GM12878 (cell line): Measurements from ENCODE around the gene SYCP3. TPM values are rescaled to one million over a fixed set of nuclear protein-coding genes. Genes with fewer than 3 reads are reported as not detected.

ENCODE experiments used
- ATAC-seq: fragments of 200-7000 bp; cut with Tn5 transposase; 3 replicates; pipeline ENCODE4 v1.9.1; 2020; ENCODE audit warnings: mild to moderate bottlenecking, moderate library complexity
- BruUV-seq: library from RNA; stranded (reverse); fragments of 400-500 nt; replicated peaks from 2 replicates; lab custom pipeline; 2021; lab: Mats Ljungman, UMichigan
- CTCF ChIA-PET: fragments of 300-600 bp; sonication (Branson Sonifier 250); formaldehyde crosslinking; extraction: SDS; loops from one replicate; lab custom pipeline; 2021; ENCODE audit warnings: inconsistent platforms; lab: Yijun Ruan, JAX
- POLR2A ChIA-PET: fragments of 350-600 bp; formaldehyde crosslinking; extraction: SDS; loops from one replicate; lab custom pipeline; 2021; ENCODE audit warnings: inconsistent platforms; lab: Charles Lee
- RAD21 ChIA-PET: fragments of 300-600 bp; sonication (Branson Sonifier 250); formaldehyde crosslinking; loops from one replicate; lab custom pipeline; 2023; ENCODE audit warnings: antibody characterized with exemption; ENCODE audit not compliant: unreplicated experiment; lab: Charles Lee
- SMC1A ChIA-PET: fragments of 300-600 bp; sonication (Branson Sonifier 250); formaldehyde crosslinking; loops from one replicate; lab custom pipeline; 2023; ENCODE audit not compliant: unreplicated experiment, uncharacterized antibody; lab: Charles Lee
- DNase-seq: peaks from one replicate; pipeline ENCODE4 v3.0.0-alpha.2; 2011; ENCODE audit warnings: low read depth, low spot score
- FAIRE-seq: peaks from 3 replicates; lab custom pipeline; 2011; peaks lifted over from hg19 to GRCh38; lab: Jason Lieb, UNC
- H2AFZ ChIP-seq: 2 replicates; pipeline ENCODE4 v1.6.0; 2011; ENCODE audit warnings: low read depth, low read length, control low read depth; ENCODE audit not compliant: control insufficient read depth
- H3K27ac ChIP-seq: 2 replicates; pipeline ENCODE4 v1.5.1; 2011; ENCODE audit warnings: control low read depth; ENCODE audit not compliant: control insufficient read depth, insufficient read depth
- H3K27me3 ChIP-seq, 2 experiments: replicated peaks in 1 of 2; 2 replicates each; pipeline versions ENCODE4 v1.6.0 to v1.6.1; 2011; ENCODE audit warnings: low read length in 1 of 2; ENCODE audit not compliant: control insufficient read depth in 2 of 2, insufficient read depth in 2 of 2
- H3K36me3 ChIP-seq, 2 experiments: 2 replicates each; pipeline ENCODE4 v1.5.1; 2011; ENCODE audit warnings: low read length in 1 of 2; ENCODE audit not compliant: control insufficient read depth in 2 of 2, insufficient read depth in 2 of 2
- H3K4me1 ChIP-seq: 2 replicates; pipeline ENCODE4 v1.6.1; 2011; ENCODE audit warnings: mild to moderate bottlenecking, low read length, moderate library complexity, mixed read lengths; ENCODE audit not compliant: control insufficient read depth, insufficient read depth
- H3K4me2 ChIP-seq: 2 replicates; pipeline ENCODE4 v1.6.0; 2011; ENCODE audit warnings: control low read depth; ENCODE audit not compliant: control insufficient read depth, insufficient read depth
- H3K4me3 ChIP-seq: fragments of 200-600 bp; sonication (generic); 2 replicates; pipeline ENCODE4 v1.5.1; 2016
- H3K79me2 ChIP-seq: 2 replicates; pipeline ENCODE4 v1.6.0; 2011; ENCODE audit warnings: low read length; ENCODE audit not compliant: control insufficient read depth, insufficient read depth
- H3K9ac ChIP-seq: 2 replicates; pipeline ENCODE4 v1.8.0; 2011; ENCODE audit warnings: low read length, control low read depth, mixed read lengths; ENCODE audit not compliant: control insufficient read depth, insufficient read depth
- H3K9me3 ChIP-seq: replicated peaks from 3 replicates; pipeline ENCODE4 v1.5.1; 2011; ENCODE audit warnings: mild to moderate bottlenecking, low read length; ENCODE audit not compliant: control insufficient read depth, insufficient read depth
- H4K20me1 ChIP-seq: 2 replicates; pipeline ENCODE4 v1.6.0; 2011; ENCODE audit not compliant: control insufficient read depth, insufficient read depth
- BMI1 ChIP-seq: fragments of 450-650 bp; IDR thresholded peaks from 2 replicates; pipeline ENCODE4 v1.6.1; 2016; ENCODE audit warnings: mild to moderate bottlenecking, moderate library complexity, borderline replicate concordance
- E4F1 ChIP-seq: fragments of 450-650 bp; IDR thresholded peaks from 2 replicates; pipeline ENCODE4 v1.6.1; 2018; ENCODE audit warnings: borderline replicate concordance, mild to moderate bottlenecking; ENCODE audit not compliant: partially characterized antibody
- GATAD2B ChIP-seq: fragments of 450-650 bp; conservative IDR thresholded peaks from 2 replicates; pipeline ENCODE4 v1.6.1; 2017; ENCODE audit warnings: low read depth, mild to moderate bottlenecking, moderate library complexity
- HDGF ChIP-seq: fragments of 450-650 bp; IDR thresholded peaks from 2 replicates; pipeline ENCODE4 v1.6.1; 2016; ENCODE audit warnings: antibody characterized with exemption
- IKZF1 ChIP-seq: fragments of 450-650 bp; conservative IDR thresholded peaks from 2 replicates; pipeline ENCODE4 v1.6.1; 2017; ENCODE audit warnings: antibody characterized with exemption, mild to moderate bottlenecking
- IKZF2 ChIP-seq, 2 experiments: fragments of 450-650 bp; IDR thresholded peaks; 2 replicates each; pipeline ENCODE4 v1.6.1; 2017; ENCODE audit warnings: mild to moderate bottlenecking in 2 of 2, moderate library complexity in 2 of 2
- MYB ChIP-seq: fragments of 150-350 bp; IDR thresholded peaks from 2 replicates; pipeline ENCODE4 v1.6.1; 2014; ENCODE audit warnings: mild to moderate bottlenecking, low read depth, low read length, borderline replicate concordance
- NFYB ChIP-seq: IDR thresholded peaks from 2 replicates; pipeline ENCODE4 v1.6.1; 2011; ENCODE audit warnings: low read depth, mild to moderate bottlenecking, low read length, improper control_type of control experiment, moderate library complexity; ENCODE audit not compliant: insufficient read depth
- SRF ChIP-seq, 2 experiments: IDR thresholded peaks; 2 replicates each; pipeline ENCODE4 v1.6.1; 2011; ENCODE audit warnings: low read depth in 2 of 2, low read length in 2 of 2, mild to moderate bottlenecking in 1 of 2, moderate library complexity in 1 of 2
- USF1 ChIP-seq: IDR thresholded peaks from 2 replicates; pipeline ENCODE4 v1.6.1; 2011; ENCODE audit warnings: borderline replicate concordance, low read depth, mild to moderate bottlenecking, moderate library complexity, mixed read lengths, low read length; ENCODE audit not compliant: insufficient read depth; ENCODE audit errors: extremely low read length
- USF2 ChIP-seq: IDR thresholded peaks from 2 replicates; pipeline ENCODE4 v1.6.1; 2011; ENCODE audit warnings: low read depth, low read length, improper control_type of control experiment, borderline replicate concordance
- WGBS: methylation state at CpG from one replicate; pipeline ENCODE4 v1.1.6; 2016; ENCODE audit warnings: low lambda C conversion rate; ENCODE audit not compliant: insufficient replicate concordance, insufficient coverage; ENCODE audit errors: missing lambda C conversion rate; 5-methylcytosine and 5-hydroxymethylcytosine counted together
- in situ Hi-C: fragments of 300-500 bp; cut with MboI; formaldehyde crosslinking; loops from 9 replicates; pipeline ENCODE4 v1.14.3; 2018; ENCODE audit warnings: mixed read lengths
- intact Hi-C: fragments of 100-400 bp; cut with micrococcal nuclease; formaldehyde crosslinking; loops from one replicate; pipeline ENCODE4 v1.14.2; 2022; ENCODE audit not compliant: unreplicated experiment
- polyA plus RNA-seq, 11 experiments: library from polyadenylated mRNA; depleted of rRNA in 4 of 11; unstranded in 6 of 11; stranded (reverse) in 5 of 11; fragments of >200 nt; fragmentation: Nextera tagmentation in 4 of 11; fragmentation: Illumina TruSeq in 1 of 11; extraction: Ambion mirVana in 4 of 11; extraction: Trizol in 1 of 11; gene quantifications; 1 replicate in 1 of 11; 2 replicates in 10 of 11; pipeline versions ENCODE4 v1.2.1 to v1.2.3, GENCODE V29; 2011 to 2016; ENCODE audit warnings: inconsistent platforms in 2 of 11, missing spikeins in 2 of 11, low read depth in 1 of 11
- total RNA-seq, 4 experiments: library from RNA; depleted of rRNA in 3 of 4; stranded (reverse); fragments of >200 nt in 3 of 4; fragmentation: Illumina TruSeq in 1 of 4; extraction: Trizol in 1 of 4; gene quantifications; 2 replicates each; pipeline versions ENCODE4 v1.2.1 to v1.2.3, GENCODE V29; 2013 to 2021

The SYCP3 gene
- total and polyA plus RNA-seq, 10 of the 15 experiments (the other 5 are each of a cell fraction or from before 2014, with no cell fraction given), result 0.08 to 0.58 (median 0.21) TPM

- CTCF ChIA-PET, result interaction anchor here (1.0 kb wide), 1 partner anchor 45 kb away, joined by 3 read pairs; no protein-coding TSS in a partner anchor
- WGBS, result 43% methylated on average over 3 of the region's 3 CpGs
- H4K20me1 ChIP-seq, result peaks cover 4% of the 10 kb centered on the region; the same call in 1 of the 2 replicates
- H2AFZ ChIP-seq, result no peak overlapping the region
- ATAC-seq, result no peak
- no peak overlapping the region for H3K27ac ChIP-seq
- intact Hi-C loops (no loop called here), in situ Hi-C loops (no loop called here)
- no peak overlapping the region for H3K9ac ChIP-seq
- POLR2A ChIA-PET, result no interaction called here
- H3K4me3 ChIP-seq, result no peak overlapping the region
- no peak for TF ChIP-seq IKZF1
- no peak for TF ChIP-seq USF2
- TF ChIP-seq SRF (IDR thresholded peaks at IDR 0.05; ENCODE audit: low read depth in 2 of 2, low read length in 2 of 2), result no peak
- TF ChIP-seq GATAD2B, result no peak
- no peak for TF ChIP-seq USF1
- TF ChIP-seq NFYB, result no peak
- TF ChIP-seq IKZF2 (IDR thresholded peaks at IDR 0.05), result no peak
- no peak for TF ChIP-seq MYB
- no peak for TF ChIP-seq BMI1
- no peak for TF ChIP-seq HDGF
- no peak for TF ChIP-seq E4F1
- RAD21 ChIA-PET, result no interaction called here
- SMC1A ChIA-PET, result interaction anchor here (0.9 to 1.2 kb wide), 3 partner anchors 8 to 45 kb away, joined by 3 to 5 read pairs (median 4); no protein-coding TSS in a partner anchor
- H3K4me1 ChIP-seq, result no peaks in the 10 kb centered on the region
- BruUV-seq, result no TSS peak
- no peaks in the 10 kb centered on the region for H3K9me3 ChIP-seq
- H3K4me2 ChIP-seq, result no peak overlapping the region
- no peaks in the 10 kb centered on the region for H3K79me2 ChIP-seq
- DNase-seq, result no peak
- H3K27me3 ChIP-seq, result no peaks in the 10 kb centered on the region
- FAIRE-seq, result peak; percentile 82
- H3K36me3 ChIP-seq, result no peaks in the 10 kb centered on the region
Observed at GRCh38 chr12:101714877-101715444, 24.3 kb downstream of the SYCP3 start.
